ENCODE data around the gene PBOV1.

PBOV1 gene

DNA sequence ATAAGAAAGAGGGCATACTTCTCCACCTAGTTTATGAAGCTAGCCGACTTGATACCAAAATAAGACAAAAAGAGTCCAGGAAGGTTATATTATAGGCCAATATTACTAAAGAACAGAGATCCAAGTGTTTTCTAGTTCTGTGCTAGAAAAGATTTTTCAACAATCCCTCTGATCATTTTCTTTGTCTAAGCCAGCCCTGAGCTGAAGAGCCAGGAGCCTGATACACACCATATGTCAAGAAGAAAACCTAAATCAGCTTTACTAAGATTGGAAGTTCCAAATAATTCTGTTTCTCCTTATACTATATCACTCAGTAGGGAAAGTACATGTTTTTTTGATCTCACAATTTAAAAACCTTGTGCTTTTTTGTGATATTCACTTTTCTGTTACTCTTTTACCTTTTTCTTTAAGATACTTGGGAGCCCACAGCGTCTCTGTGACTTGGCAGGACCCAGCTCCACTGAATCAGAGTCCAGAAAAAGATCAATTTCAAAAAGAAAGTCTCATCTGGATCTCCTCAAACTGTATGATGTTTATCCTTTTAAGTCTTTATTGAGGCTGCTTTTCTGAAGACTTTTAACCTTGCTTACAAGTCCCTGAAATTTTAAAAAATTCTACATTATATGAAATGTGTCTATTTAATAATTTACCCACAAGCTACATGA is 43.0 kb upstream of the PBOV1 start:
- H3K27ac ChIP-seq (ENCODE audit: extremely low read depth, low read depth, low read length) = no peak overlapping the region
- no peaks in the 10 kb centered on the region for H3K9me3 ChIP-seq (ENCODE audit: control insufficient read depth, insufficient read depth, low read depth, low read length)
- POLR2A ChIA-PET = no interaction called here
- no peak overlapping the region for H3K4me3 ChIP-seq (ENCODE audit: low read depth, low read length)
- CTCF ChIA-PET = interaction anchor here (1.3 kb wide), 1 partner anchor 22 kb away, joined by 3 read pairs; no protein-coding TSS in a partner anchor
- H3K36me3 ChIP-seq (ENCODE audit: control insufficient read depth in 2 of 2, insufficient read depth in 1 of 2, low read length in 2 of 2) = peaks cover 12 to 30% of the 10 kb centered on the region in 2 experiments; a peak in 2 of 3 replicates
- TF ChIP-seq ZNF239 (tag by site-specific recombination; IDR thresholded peaks at IDR 0.05) (no peak), ZNF16 (tag by site-specific recombination; IDR thresholded peaks at IDR 0.05; ENCODE audit: low read depth) (no peak)
- TF ChIP-seq, protein P1, sequence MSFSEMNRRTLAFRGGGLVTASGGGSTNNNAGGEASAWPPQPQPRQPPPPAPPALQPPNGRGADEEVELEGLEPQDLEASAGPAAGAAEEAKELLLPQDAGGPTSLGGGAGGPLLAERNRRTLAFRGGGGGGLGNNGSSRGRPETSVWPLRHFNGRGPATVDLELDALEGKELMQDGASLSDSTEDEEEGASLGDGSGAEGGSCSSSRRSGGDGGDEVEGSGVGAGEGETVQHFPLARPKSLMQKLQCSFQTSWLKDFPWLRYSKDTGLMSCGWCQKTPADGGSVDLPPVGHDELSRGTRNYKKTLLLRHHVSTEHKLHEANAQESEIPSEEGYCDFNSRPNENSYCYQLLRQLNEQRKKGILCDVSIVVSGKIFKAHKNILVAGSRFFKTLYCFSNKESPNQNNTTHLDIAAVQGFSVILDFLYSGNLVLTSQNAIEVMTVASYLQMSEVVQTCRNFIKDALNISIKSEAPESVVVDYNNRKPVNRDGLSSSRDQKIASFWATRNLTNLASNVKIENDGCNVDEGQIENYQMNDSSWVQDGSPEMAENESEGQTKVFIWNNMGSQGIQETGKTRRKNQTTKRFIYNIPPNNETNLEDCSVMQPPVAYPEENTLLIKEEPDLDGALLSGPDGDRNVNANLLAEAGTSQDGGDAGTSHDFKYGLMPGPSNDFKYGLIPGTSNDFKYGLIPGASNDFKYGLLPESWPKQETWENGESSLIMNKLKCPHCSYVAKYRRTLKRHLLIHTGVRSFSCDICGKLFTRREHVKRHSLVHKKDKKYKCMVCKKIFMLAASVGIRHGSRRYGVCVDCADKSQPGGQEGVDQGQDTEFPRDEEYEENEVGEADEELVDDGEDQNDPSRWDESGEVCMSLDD (tag by site-specific recombination; IDR thresholded peaks at IDR 0.05) = no peak
- TF ChIP-seq, protein P2, sequence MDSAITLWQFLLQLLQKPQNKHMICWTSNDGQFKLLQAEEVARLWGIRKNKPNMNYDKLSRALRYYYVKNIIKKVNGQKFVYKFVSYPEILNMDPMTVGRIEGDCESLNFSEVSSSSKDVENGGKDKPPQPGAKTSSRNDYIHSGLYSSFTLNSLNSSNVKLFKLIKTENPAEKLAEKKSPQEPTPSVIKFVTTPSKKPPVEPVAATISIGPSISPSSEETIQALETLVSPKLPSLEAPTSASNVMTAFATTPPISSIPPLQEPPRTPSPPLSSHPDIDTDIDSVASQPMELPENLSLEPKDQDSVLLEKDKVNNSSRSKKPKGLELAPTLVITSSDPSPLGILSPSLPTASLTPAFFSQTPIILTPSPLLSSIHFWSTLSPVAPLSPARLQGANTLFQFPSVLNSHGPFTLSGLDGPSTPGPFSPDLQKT (IDR thresholded peaks at IDR 0.05; ENCODE audit: borderline replicate concordance, low read depth, low read length) = no peak
- H3K4me1 ChIP-seq (ENCODE audit: control insufficient read depth, insufficient read depth, low read length) = no peaks in the 10 kb centered on the region

DNA sequence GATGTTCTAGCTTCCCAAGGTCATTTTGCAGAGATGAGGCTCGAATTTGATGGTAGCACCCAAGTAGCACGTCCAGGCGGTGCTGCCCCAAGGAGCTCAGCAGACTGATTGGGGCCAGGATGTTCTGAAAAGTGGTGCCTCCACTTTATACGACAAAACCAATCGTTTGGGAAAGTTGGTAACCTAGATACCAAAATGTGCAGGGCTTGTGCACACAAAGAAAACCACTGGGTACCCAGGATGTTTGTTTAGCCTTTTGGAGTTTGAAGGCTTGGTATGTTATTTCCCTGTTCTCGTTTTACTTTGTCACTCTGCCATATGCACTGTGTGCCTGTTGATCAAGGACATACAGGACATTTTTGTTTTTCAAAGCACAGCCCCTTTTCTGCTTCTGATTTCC is 40.7 kb upstream of the PBOV1 start:
- Histone ChIP-seq H3K36me3 (ENCODE audit: control insufficient read depth in 2 of 2, insufficient read depth in 1 of 2, low read length in 2 of 2) (peaks cover 5 to 36% of the 10 kb centered on the region in 2 experiments; a peak in 2 of 3 replicates), H3K4me1 (ENCODE audit: control insufficient read depth, insufficient read depth, low read length) (no peaks in the 10 kb centered on the region), H3K9me3 (ENCODE audit: control insufficient read depth, insufficient read depth, low read depth, low read length) (no peaks in the 10 kb centered on the region), H3K27ac (ENCODE audit: extremely low read depth, low read depth, low read length) (no peak overlapping the region), H3K4me3 (ENCODE audit: low read depth, low read length) (no peak overlapping the region)
- CTCF ChIA-PET = interaction anchor here (1.0 to 1.7 kb wide), 2 partner anchors 10 to 29 kb away, joined by 5 to 6 read pairs; no protein-coding TSS in a partner anchor
- TF ChIP-seq RBAK (tag by site-specific recombination; IDR thresholded peaks at IDR 0.05) (no peak), ZNF48 (tag by site-specific recombination; IDR thresholded peaks at IDR 0.05) (no peak), ZBTB7A (tag by site-specific recombination; IDR thresholded peaks at IDR 0.05; ENCODE audit: low read depth) (no peak), ZBTB17 (tag by site-specific recombination; IDR thresholded peaks at IDR 0.05) (no peak), ZXDB (tag by site-specific recombination; IDR thresholded peaks at IDR 0.05) (no peak), HOXD13 (CRISPR knock-in tag; IDR thresholded peaks at IDR 0.05; ENCODE audit: borderline replicate concordance) (no peak), ZEB2 (tag by site-specific recombination; IDR thresholded peaks at IDR 0.05) (no peak), ZNF571 (tag by site-specific recombination; IDR thresholded peaks at IDR 0.05) (no peak)
- TF ChIP-seq, protein P3, sequence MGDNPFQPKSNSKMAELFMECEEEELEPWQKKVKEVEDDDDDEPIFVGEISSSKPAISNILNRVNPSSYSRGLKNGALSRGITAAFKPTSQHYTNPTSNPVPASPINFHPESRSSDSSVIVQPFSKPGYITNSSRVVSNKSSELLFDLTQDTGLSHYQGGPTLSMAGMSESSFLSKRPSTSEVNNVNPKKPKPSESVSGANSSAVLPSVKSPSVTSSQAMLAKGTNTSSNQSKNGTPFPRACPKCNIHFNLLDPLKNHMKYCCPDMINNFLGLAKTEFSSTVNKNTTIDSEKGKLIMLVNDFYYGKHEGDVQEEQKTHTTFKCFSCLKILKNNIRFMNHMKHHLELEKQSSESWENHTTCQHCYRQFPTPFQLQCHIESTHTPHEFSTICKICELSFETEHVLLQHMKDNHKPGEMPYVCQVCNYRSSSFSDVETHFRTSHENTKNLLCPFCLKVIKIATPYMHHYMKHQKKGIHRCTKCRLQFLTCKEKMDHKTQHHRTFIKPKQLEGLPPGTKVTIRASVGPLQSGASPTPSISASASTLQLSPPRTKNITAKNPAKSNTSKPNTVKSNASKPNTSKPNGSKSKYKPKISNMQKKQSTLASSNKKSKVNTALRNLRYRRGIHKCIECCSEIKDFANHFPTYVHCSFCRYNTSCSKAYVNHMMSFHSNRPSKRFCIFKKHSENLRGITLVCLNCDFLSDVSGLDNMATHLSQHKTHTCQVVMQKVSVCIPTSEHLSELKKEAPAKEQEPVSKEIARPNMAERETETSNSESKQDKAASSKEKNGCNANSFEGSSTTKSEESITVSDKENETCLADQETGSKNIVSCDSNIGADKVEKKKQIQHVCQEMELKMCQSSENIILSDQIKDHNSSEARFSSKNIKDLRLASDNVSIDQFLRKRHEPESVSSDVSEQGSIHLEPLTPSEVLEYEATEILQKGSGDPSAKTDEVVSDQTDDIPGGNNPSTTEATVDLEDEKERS (tag by site-specific recombination; IDR thresholded peaks at IDR 0.05) = no peak
- POLR2A ChIA-PET = no interaction called here

DNA sequence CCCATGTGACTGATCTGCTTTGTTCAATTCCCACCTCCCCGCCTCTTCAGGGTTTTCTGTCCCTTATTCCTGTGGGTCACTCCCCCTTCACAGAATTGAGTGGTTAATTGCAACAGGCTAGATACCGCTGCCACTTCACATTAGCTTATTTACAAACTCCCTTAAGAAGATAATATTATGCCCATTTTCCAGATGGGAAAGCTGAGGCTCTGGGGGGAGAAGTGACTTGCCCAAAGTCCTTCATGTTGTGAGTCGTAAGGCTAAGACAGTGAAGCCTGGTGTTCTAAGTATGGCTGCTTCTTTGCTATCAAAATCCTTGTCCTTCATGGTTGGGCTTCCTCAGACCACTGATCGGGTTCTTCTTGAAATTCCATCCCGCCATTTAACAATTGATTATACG is 39.9 kb upstream of the PBOV1 start:
- no peaks in the 10 kb centered on the region for H3K9me3 ChIP-seq (ENCODE audit: control insufficient read depth, insufficient read depth, low read depth, low read length)
- ChIA-PET CTCF (interaction anchor here (0.6 kb wide), 1 partner anchor 508 kb away, joined by 4 read pairs; no protein-coding TSS in a partner anchor), POLR2A (no interaction called here)
- no peak overlapping the region for H3K27ac ChIP-seq (ENCODE audit: extremely low read depth, low read depth, low read length)
- no peak overlapping the region for H3K4me3 ChIP-seq (ENCODE audit: low read depth, low read length)
- H3K4me1 ChIP-seq (ENCODE audit: control insufficient read depth, insufficient read depth, low read length) = no peaks in the 10 kb centered on the region
- peaks cover 5 to 35% of the 10 kb centered on the region in 2 experiments; a peak in 2 of 3 replicates for H3K36me3 ChIP-seq (ENCODE audit: control insufficient read depth in 2 of 2, insufficient read depth in 1 of 2, low read length in 2 of 2)
- TF ChIP-seq SCRT1 (tag by site-specific recombination; IDR thresholded peaks at IDR 0.05; ENCODE audit: borderline replicate concordance) (no peak), SP3 (tag by site-specific recombination; IDR thresholded peaks at IDR 0.05) (no peak), ZNF404 (tag by site-specific recombination; IDR thresholded peaks at IDR 0.05) (no peak), ZNF302 (tag by site-specific recombination; IDR thresholded peaks at IDR 0.05; ENCODE audit: low read depth) (no peak), ZNF24 (tag by site-specific recombination; IDR thresholded peaks at IDR 0.05) (no peak), ZNF350 (tag by site-specific recombination; IDR thresholded peaks at IDR 0.05) (no peak), ZNF76 (tag by site-specific recombination; IDR thresholded peaks at IDR 0.05; ENCODE audit: borderline replicate concordance, low read depth) (no peak), ZNF777 (tag by site-specific recombination; IDR thresholded peaks at IDR 0.05; ENCODE audit: borderline replicate concordance) (no peak), EGR2 (tag by site-specific recombination; IDR thresholded peaks at IDR 0.05; ENCODE audit: low read depth) (no peak)
- TF ChIP-seq, protein P4, sequence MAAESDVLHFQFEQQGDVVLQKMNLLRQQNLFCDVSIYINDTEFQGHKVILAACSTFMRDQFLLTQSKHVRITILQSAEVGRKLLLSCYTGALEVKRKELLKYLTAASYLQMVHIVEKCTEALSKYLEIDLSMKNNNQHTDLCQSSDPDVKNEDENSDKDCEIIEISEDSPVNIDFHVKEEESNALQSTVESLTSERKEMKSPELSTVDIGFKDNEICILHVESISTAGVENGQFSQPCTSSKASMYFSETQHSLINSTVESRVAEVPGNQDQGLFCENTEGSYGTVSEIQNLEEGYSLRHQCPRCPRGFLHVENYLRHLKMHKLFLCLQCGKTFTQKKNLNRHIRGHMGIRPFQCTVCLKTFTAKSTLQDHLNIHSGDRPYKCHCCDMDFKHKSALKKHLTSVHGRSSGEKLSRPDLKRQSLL (tag by site-specific recombination; IDR thresholded peaks at IDR 0.05) = no peak
